HepG2 (cell line): ENCODE measurements around the gene MSMO1.

ENCODE experiments used
- BHLHE40 ChIP-seq: IDR thresholded peaks from 2 replicates; pipeline ENCODE4 v1.6.1; 2011; ENCODE audit warnings: low read length, improper control_type of control experiment
- CEBPB ChIP-seq: IDR thresholded peaks from 2 replicates; pipeline ENCODE4 v1.6.1; 2011; ENCODE audit warnings: low read depth, low read length, improper control_type of control experiment, borderline replicate concordance
- KLF13 ChIP-seq: sonication (generic); formaldehyde crosslinking; IDR thresholded peaks from 2 replicates; pipeline ENCODE4 v1.4.0; 2020; ENCODE audit warnings: mild to moderate bottlenecking, missing genetic modification reagents
- MAFG ChIP-seq: sonication (generic); formaldehyde crosslinking; IDR thresholded peaks from 2 replicates; pipeline ENCODE4 v1.5.1; 2020; ENCODE audit warnings: mild to moderate bottlenecking, missing genetic modification reagents
- NPAS2 ChIP-seq: sonication (generic); formaldehyde crosslinking; IDR thresholded peaks from 2 replicates; pipeline ENCODE4 v1.8.0; 2022; ENCODE audit warnings: mild to moderate bottlenecking, missing genetic modification reagents, borderline replicate concordance
- RFX5 ChIP-seq: IDR thresholded peaks from 2 replicates; pipeline ENCODE4 v1.6.1; 2011; ENCODE audit warnings: low read depth, low read length, improper control_type of control experiment
- SMYD3 ChIP-seq: sonication (generic); formaldehyde crosslinking; IDR thresholded peaks from 2 replicates; pipeline ENCODE4 v1.8.1; 2023; ENCODE audit warnings: mild to moderate bottlenecking, missing genetic modification reagents
- ZFX ChIP-seq: sonication (generic); formaldehyde crosslinking; IDR thresholded peaks from 2 replicates; pipeline ENCODE4 v1.4.0; 2020; ENCODE audit warnings: mild to moderate bottlenecking, low read depth, missing genetic modification reagents, moderate library complexity
- TF ChIP-seq, protein P1 (sequence below): sonication (generic); formaldehyde crosslinking; IDR thresholded peaks from 2 replicates; pipeline ENCODE4 v1.8.1; 2023; ENCODE audit warnings: missing genetic modification reagents, inconsistent platforms, borderline replicate concordance
- TF ChIP-seq, protein P2 (sequence below): sonication (generic); formaldehyde crosslinking; IDR thresholded peaks from 2 replicates; pipeline ENCODE4 v1.5.0; 2020; ENCODE audit warnings: mild to moderate bottlenecking, missing genetic modification reagents, moderate library complexity

DNA sequence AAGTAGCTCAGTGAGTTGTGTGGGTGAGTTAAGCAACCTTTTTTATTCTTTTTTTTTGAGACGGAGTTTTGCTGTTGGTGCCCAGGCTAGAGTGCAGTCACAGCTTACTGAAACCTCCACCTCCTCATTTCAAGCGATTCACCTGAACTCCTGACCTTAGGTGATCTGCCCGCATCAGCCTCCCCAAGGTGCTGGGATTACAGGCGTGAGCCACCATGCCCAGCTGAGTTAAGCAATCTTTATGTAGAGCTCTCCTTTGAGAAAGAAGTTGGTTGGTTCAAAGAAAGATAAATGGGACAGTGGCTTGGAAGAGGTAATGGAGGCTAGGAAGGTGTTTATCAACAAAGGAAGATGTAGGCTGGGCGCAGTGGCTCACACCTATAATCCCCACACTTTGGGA lies 3.2 kb downstream of the MSMO1 start:
- TF ChIP-seq KLF13 (CRISPR knock-in tag) (no peak), ZFX (no peak), CEBPB (no peak), BHLHE40 (no peak), NPAS2 (CRISPR knock-in tag) (no peak), MAFG (CRISPR knock-in tag) (no peak), RFX5 (no peak), SMYD3 (no peak)
- TF ChIP-seq, protein P1, sequence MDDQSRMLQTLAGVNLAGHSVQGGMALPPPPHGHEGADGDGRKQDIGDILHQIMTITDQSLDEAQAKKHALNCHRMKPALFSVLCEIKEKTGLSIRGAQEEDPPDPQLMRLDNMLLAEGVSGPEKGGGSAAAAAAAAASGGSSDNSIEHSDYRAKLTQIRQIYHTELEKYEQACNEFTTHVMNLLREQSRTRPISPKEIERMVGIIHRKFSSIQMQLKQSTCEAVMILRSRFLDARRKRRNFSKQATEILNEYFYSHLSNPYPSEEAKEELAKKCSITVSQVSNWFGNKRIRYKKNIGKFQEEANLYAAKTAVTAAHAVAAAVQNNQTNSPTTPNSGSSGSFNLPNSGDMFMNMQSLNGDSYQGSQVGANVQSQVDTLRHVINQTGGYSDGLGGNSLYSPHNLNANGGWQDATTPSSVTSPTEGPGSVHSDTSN (CRISPR knock-in tag), result no peak
- TF ChIP-seq, protein P2, sequence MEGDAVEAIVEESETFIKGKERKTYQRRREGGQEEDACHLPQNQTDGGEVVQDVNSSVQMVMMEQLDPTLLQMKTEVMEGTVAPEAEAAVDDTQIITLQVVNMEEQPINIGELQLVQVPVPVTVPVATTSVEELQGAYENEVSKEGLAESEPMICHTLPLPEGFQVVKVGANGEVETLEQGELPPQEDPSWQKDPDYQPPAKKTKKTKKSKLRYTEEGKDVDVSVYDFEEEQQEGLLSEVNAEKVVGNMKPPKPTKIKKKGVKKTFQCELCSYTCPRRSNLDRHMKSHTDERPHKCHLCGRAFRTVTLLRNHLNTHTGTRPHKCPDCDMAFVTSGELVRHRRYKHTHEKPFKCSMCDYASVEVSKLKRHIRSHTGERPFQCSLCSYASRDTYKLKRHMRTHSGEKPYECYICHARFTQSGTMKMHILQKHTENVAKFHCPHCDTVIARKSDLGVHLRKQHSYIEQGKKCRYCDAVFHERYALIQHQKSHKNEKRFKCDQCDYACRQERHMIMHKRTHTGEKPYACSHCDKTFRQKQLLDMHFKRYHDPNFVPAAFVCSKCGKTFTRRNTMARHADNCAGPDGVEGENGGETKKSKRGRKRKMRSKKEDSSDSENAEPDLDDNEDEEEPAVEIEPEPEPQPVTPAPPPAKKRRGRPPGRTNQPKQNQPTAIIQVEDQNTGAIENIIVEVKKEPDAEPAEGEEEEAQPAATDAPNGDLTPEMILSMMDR (CRISPR knock-in tag), result no peak
